HCT116 (cell line): ENCODE results near the gene ZFR2. TPM values are rescaled to one million over a fixed set of nuclear protein-coding genes. Genes with fewer than 3 reads are reported as not detected.
"Not testable (repeated sequence)": the region's sequence is repeated elsewhere in the genome, so short reads cannot be mapped to it uniquely, and the experiment has no call there.

Experiments used
- ATAC-seq: fragments of 200-7000 bp; cut with Tn5 transposase; 2 replicates; pipeline ENCODE4 v1.9.1; 2020; ENCODE audit warnings: mild to moderate bottlenecking, moderate library complexity
- BruUV-seq: library from RNA; stranded (reverse); fragments of 400-500 nt; replicated peaks from 2 replicates; lab custom pipeline; 2021; lab: Mats Ljungman, UMichigan
- CTCF ChIA-PET: fragments of 300-600 bp; sonication (Branson Sonifier 250); formaldehyde crosslinking; loops from one replicate; lab custom pipeline; 2021; ENCODE audit warnings: antibody characterized with exemption; lab: Charles Lee
- POLR2A ChIA-PET: fragments of 300-600, 350-600 bp; sonication (Branson Sonifier 250); formaldehyde crosslinking; loops from one replicate; lab custom pipeline; 2021; ENCODE audit warnings: antibody characterized with exemption; lab: Charles Lee
- RAD21 ChIA-PET, 2 experiments: fragments of 300-600 bp; sonication (Branson Sonifier 250); formaldehyde crosslinking; loops; one replicate each; lab custom pipeline; 2023; ENCODE audit warnings: low total read pairs in 2 of 2; ENCODE audit not compliant: uncharacterized antibody in 2 of 2, unreplicated experiment in 2 of 2, low non-redundant PET in 1 of 2; lab: Charles Lee
- DNase-seq: peaks from one replicate; pipeline ENCODE4 v3.0.0-alpha.2; 2010; ENCODE audit warnings: low read depth, low spot score
- H2AFZ ChIP-seq: fragments of 200-600 bp; shearing (Covaris generic), sonication (generic); 2 replicates; pipeline ENCODE4 v1.6.1; 2017; ENCODE audit warnings: low read depth, mixed run types, mixed read lengths, antibody characterized with exemption, low read length; ENCODE audit not compliant: poor library complexity, severe bottlenecking
- H3K27ac ChIP-seq: 2 replicates; pipeline ENCODE4 v1.5.1; 2012; ENCODE audit warnings: low read depth, low read length
- H3K27me3 ChIP-seq: fragments of 200-600 bp; sonication (generic); 2 replicates; pipeline ENCODE4 v1.6.1; 2016; ENCODE audit warnings: mixed run types, low read length, mixed read lengths; ENCODE audit not compliant: insufficient read depth
- H3K36me3 ChIP-seq, 2 experiments: fragments of 200-500 bp in 1 of 2; fragments of 200-600 bp in 1 of 2; sonication (Bioruptor generic) in 1 of 2; sonication (generic) in 1 of 2; 2 replicates each; pipeline versions ENCODE4 v1.5.1 to v1.6.1; 2014 to 2016; ENCODE audit warnings: low read length in 2 of 2, inconsistent platforms in 1 of 2, mixed read lengths in 1 of 2, mixed run types in 1 of 2; ENCODE audit not compliant: insufficient read depth in 2 of 2, control insufficient read depth in 1 of 2
- H3K4me1 ChIP-seq, 2 experiments: fragments of 200-600 bp in 1 of 2; sonication (generic) in 1 of 2; 2 replicates each; pipeline versions ENCODE4 v1.5.1 to v1.6.1; 2012 to 2017; ENCODE audit warnings: low read length in 2 of 2, inconsistent platforms in 1 of 2, mild to moderate bottlenecking in 1 of 2, mixed read lengths in 1 of 2, mixed run types in 1 of 2, moderate library complexity in 1 of 2; ENCODE audit not compliant: insufficient read depth in 2 of 2, control insufficient read depth in 1 of 2
- H3K4me2 ChIP-seq: fragments of 200-600 bp; sonication (generic); 2 replicates; pipeline ENCODE4 v1.6.1; 2017; ENCODE audit warnings: mixed run types, low read length, mixed read lengths
- H3K4me3 ChIP-seq, 2 experiments: fragments of 200-600 bp in 1 of 2; sonication (generic) in 1 of 2; replicated peaks in 1 of 2; 2 replicates each; pipeline ENCODE4 v1.5.1; 2011 to 2016; ENCODE audit warnings: low read length in 2 of 2, control low read depth in 1 of 2, low read depth in 1 of 2, mild to moderate bottlenecking in 1 of 2, mixed read lengths in 1 of 2, mixed run types in 1 of 2
- H3K79me2 ChIP-seq: fragments of 200-600 bp; sonication (generic); 2 replicates; pipeline ENCODE4 v1.6.1; 2017; ENCODE audit warnings: mild to moderate bottlenecking, mixed run types, low read length, moderate library complexity, mixed read lengths; ENCODE audit not compliant: insufficient read depth
- H3K9ac ChIP-seq: fragments of 200-600 bp; sonication (generic); 2 replicates; pipeline ENCODE4 v1.6.1; 2016; ENCODE audit warnings: low read length, mixed read lengths
- H3K9me2 ChIP-seq: fragments of 200-600 bp; sonication (generic), shearing (Covaris generic); 2 replicates; pipeline ENCODE4 v1.6.1; 2017; ENCODE audit warnings: mixed run types, mild to moderate bottlenecking, moderate library complexity; ENCODE audit not compliant: insufficient read depth
- H3K9me3 ChIP-seq, 2 experiments: fragments of 200-500 bp in 1 of 2; fragments of 200-600 bp in 1 of 2; sonication (Bioruptor generic) in 1 of 2; sonication (generic) in 1 of 2; 2 replicates each; pipeline ENCODE4 v1.6.1; 2014 to 2017; ENCODE audit warnings: low read length in 2 of 2, mixed read lengths in 2 of 2, inconsistent platforms in 1 of 2, low read depth in 1 of 2, mild to moderate bottlenecking in 1 of 2, mixed run types in 1 of 2, moderate library complexity in 1 of 2; ENCODE audit not compliant: control insufficient read depth in 1 of 2, insufficient read depth in 1 of 2
- H4K20me1 ChIP-seq: fragments of 200-600 bp; sonication (generic), shearing (Covaris generic); 2 replicates; pipeline ENCODE4 v1.6.1; 2017; ENCODE audit warnings: mixed run types, mild to moderate bottlenecking, moderate library complexity; ENCODE audit not compliant: insufficient read depth
- CBX3 ChIP-seq: IDR thresholded peaks from 2 replicates; pipeline ENCODE4 v1.6.1; 2012; ENCODE audit warnings: low read depth
- CEBPB ChIP-seq: IDR thresholded peaks from 2 replicates; pipeline ENCODE4 v1.6.1; 2012; ENCODE audit warnings: low read depth
- EZH2 ChIP-seq: fragments of 200-600 bp; sonication (generic); IDR thresholded peaks from 2 replicates; pipeline ENCODE4 v1.6.1; 2017; ENCODE audit warnings: antibody characterized with exemption, mixed run types
- EZH2phosphoT487 ChIP-seq: fragments of 200-600 bp; IDR thresholded peaks from 2 replicates; pipeline ENCODE4 v1.6.1; 2018; ENCODE audit warnings: antibody characterized with exemption, borderline replicate concordance
- FOSL1 ChIP-seq: IDR thresholded peaks from 2 replicates; pipeline ENCODE4 v1.6.1; 2012; ENCODE audit warnings: low read depth
- JUND ChIP-seq: IDR thresholded peaks from 2 replicates; pipeline ENCODE4 v1.6.1; 2012
- POLR2AphosphoS5 ChIP-seq: IDR thresholded peaks from 2 replicates; pipeline ENCODE4 v1.6.1; 2011; ENCODE audit warnings: mild to moderate bottlenecking, low read depth, low read length, moderate library complexity
- YY1 ChIP-seq: IDR thresholded peaks from 2 replicates; pipeline ENCODE4 v1.6.1; 2011; ENCODE audit warnings: low read length, low read depth, moderate library complexity, mild to moderate bottlenecking; ENCODE audit not compliant: insufficient replicate concordance; ENCODE audit errors: extremely low read depth
- intact Hi-C: fragments of 100-400 bp; cut with micrococcal nuclease; formaldehyde crosslinking; loops from 2 replicates; pipeline ENCODE4 v1.10.0; 2022
- total RNA-seq: library from RNA; stranded (reverse); gene quantifications from one replicate; pipeline ENCODE4 v1.2.1, GENCODE V29; 2021; ENCODE audit not compliant: unreplicated experiment
- TF ChIP-seq, protein P1 (sequence below): IDR thresholded peaks from 2 replicates; pipeline ENCODE4 v1.6.1; 2012
- TF ChIP-seq, protein P2 (sequence below): IDR thresholded peaks from 2 replicates; pipeline ENCODE4 v1.6.1; 2011; ENCODE audit warnings: mild to moderate bottlenecking, low read length, moderate library complexity; ENCODE audit not compliant: insufficient replicate concordance; ENCODE audit errors: extremely low read depth
- TF ChIP-seq, protein P3 (sequence below): IDR thresholded peaks from 2 replicates; pipeline ENCODE4 v1.6.1; 2012
- TF ChIP-seq, protein P4 (sequence below): IDR thresholded peaks from 2 replicates; pipeline ENCODE4 v1.6.1; 2012; ENCODE audit warnings: low read depth

Gene ZFR2
- total RNA-seq, 1 experiment from 2014 or later, result 0.34 TPM

DNA sequence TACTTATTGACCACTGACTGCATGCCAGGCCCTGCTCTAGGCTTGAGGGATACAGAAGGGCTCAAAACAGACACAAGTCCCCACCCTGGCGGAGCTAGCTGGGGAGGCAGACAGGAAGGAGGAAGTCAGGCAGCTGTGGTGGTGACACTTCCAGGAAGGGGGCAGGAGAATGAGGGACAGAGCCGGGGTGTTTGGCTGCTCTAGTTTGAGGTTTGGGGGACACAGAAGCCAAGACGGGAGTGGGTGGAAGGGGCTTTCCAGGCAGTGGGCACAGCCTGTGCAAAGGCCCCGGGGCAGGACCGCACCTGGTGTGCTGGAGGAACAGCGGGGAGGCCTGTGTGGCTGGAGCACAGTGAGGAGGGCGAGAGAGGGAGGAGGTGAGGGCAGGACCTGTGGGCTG, 102.3 kb downstream of the ZFR2 start:
- TF ChIP-seq POLR2AphosphoS5 (no peak), CBX3 (no peak), JUND (no peak), EZH2 (no peak), YY1 (no peak), CEBPB (no peak), EZH2phosphoT487 (no peak), FOSL1 (no peak)
- TF ChIP-seq, protein P1, sequence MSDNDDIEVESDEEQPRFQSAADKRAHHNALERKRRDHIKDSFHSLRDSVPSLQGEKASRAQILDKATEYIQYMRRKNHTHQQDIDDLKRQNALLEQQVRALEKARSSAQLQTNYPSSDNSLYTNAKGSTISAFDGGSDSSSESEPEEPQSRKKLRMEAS, result no peak
- TF ChIP-seq, protein P2, sequence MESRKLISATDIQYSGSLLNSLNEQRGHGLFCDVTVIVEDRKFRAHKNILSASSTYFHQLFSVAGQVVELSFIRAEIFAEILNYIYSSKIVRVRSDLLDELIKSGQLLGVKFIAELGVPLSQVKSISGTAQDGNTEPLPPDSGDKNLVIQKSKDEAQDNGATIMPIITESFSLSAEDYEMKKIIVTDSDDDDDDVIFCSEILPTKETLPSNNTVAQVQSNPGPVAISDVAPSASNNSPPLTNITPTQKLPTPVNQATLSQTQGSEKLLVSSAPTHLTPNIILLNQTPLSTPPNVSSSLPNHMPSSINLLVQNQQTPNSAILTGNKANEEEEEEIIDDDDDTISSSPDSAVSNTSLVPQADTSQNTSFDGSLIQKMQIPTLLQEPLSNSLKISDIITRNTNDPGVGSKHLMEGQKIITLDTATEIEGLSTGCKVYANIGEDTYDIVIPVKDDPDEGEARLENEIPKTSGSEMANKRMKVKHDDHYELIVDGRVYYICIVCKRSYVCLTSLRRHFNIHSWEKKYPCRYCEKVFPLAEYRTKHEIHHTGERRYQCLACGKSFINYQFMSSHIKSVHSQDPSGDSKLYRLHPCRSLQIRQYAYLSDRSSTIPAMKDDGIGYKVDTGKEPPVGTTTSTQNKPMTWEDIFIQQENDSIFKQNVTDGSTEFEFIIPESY, result no peak
- TF ChIP-seq, protein P3, sequence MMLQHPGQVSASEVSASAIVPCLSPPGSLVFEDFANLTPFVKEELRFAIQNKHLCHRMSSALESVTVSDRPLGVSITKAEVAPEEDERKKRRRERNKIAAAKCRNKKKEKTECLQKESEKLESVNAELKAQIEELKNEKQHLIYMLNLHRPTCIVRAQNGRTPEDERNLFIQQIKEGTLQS, result no peak
- TF ChIP-seq, protein P4, sequence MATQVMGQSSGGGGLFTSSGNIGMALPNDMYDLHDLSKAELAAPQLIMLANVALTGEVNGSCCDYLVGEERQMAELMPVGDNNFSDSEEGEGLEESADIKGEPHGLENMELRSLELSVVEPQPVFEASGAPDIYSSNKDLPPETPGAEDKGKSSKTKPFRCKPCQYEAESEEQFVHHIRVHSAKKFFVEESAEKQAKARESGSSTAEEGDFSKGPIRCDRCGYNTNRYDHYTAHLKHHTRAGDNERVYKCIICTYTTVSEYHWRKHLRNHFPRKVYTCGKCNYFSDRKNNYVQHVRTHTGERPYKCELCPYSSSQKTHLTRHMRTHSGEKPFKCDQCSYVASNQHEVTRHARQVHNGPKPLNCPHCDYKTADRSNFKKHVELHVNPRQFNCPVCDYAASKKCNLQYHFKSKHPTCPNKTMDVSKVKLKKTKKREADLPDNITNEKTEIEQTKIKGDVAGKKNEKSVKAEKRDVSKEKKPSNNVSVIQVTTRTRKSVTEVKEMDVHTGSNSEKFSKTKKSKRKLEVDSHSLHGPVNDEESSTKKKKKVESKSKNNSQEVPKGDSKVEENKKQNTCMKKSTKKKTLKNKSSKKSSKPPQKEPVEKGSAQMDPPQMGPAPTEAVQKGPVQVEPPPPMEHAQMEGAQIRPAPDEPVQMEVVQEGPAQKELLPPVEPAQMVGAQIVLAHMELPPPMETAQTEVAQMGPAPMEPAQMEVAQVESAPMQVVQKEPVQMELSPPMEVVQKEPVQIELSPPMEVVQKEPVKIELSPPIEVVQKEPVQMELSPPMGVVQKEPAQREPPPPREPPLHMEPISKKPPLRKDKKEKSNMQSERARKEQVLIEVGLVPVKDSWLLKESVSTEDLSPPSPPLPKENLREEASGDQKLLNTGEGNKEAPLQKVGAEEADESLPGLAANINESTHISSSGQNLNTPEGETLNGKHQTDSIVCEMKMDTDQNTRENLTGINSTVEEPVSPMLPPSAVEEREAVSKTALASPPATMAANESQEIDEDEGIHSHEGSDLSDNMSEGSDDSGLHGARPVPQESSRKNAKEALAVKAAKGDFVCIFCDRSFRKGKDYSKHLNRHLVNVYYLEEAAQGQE, result no peak
- CTCF ChIA-PET, result no interaction called here
- ATAC-seq, result no peak
- Histone ChIP-seq H4K20me1 (no peaks in the 10 kb centered on the region), H3K27me3 (no peaks in the 10 kb centered on the region), H3K9me2 (no peaks in the 10 kb centered on the region), H3K79me2 (peaks cover 6% of the 10 kb centered on the region), H3K4me2 (no peak overlapping the region), H3K4me3 (no peak overlapping the region), H3K36me3 (peaks cover 0 to 5% of the 10 kb centered on the region in 2 experiments; a peak in 2 of 4 replicates), H3K9ac (no peak overlapping the region), H3K4me1 (peaks cover 3 to 9% of the 10 kb centered on the region in 2 experiments; a peak in 2 of 4 replicates), H3K9me3 (no peaks in the 10 kb centered on the region), H3K27ac (no peak overlapping the region), H2AFZ (no peak overlapping the region)
- RAD21 ChIA-PET, result no interaction called here
- BruUV-seq, result no TSS peak
- intact Hi-C loops, result no loop called here
- POLR2A ChIA-PET, result no interaction called here
- no peak for DNase-seq

DNA sequence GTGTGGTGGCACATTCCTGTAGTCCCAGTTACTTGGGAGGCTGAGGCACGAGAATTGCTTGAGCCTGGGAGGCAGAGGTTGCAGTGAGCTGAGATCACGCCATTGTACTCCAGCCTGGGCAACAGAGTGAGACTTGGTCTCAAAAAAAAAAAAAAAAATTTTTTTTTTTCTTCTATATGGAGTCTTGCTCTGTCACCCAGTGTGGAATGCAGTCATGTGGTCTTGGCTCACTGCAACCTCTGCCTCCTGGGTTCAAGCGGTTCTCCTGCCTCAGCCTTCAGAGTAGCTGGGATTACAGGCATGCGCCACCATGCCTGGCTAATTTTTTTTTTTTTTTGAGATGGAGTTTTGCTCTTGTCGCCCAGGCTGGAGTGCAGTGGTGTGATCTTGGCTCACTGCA, 103.1 kb downstream of the ZFR2 start:
- ATAC-seq, H2AFZ ChIP-seq, intact Hi-C loops, H3K36me3 ChIP-seq, H3K4me3 ChIP-seq, H3K9me3 ChIP-seq, H3K27me3 ChIP-seq, DNase-seq, CTCF ChIA-PET, H3K4me2 ChIP-seq, BruUV-seq, H3K27ac ChIP-seq, H3K9me2 ChIP-seq, POLR2A ChIA-PET, H3K9ac ChIP-seq, H4K20me1 ChIP-seq: not testable (repeated sequence)
- Histone ChIP-seq H3K79me2 (peaks cover 14% of the 10 kb centered on the region), H3K4me1 (peaks cover 3 to 11% of the 10 kb centered on the region in 2 experiments; a peak in 2 of 4 replicates)
- RAD21 ChIA-PET, result interaction anchor here in 1 of 2 experiments (0.7 kb wide), 1 partner anchor 56 kb away, joined by 8 read pairs; no protein-coding TSS in a partner anchor
